Karpas-422 (cell line): Measurements from ENCODE around the gene RPAIN. TPM values are rescaled to one million over a fixed set of nuclear protein-coding genes. Genes with fewer than 3 reads are reported as not detected.

Experiments
- DNase-seq: peaks from one replicate; pipeline ENCODE4 v3.0.0-alpha.2; 2015
- H2AFZ ChIP-seq: fragments of 200-600 bp; sonication (generic); 2 replicates; pipeline ENCODE4 v1.6.1; 2014; ENCODE audit warnings: antibody characterized with exemption, low read length, mixed read lengths
- H3K27ac ChIP-seq: fragments of 200-600 bp; sonication (generic); 2 replicates; pipeline ENCODE4 v1.5.1; 2014; ENCODE audit warnings: mild to moderate bottlenecking, low read length, moderate library complexity
- H3K27me3 ChIP-seq: fragments of 200-600 bp; sonication (generic); 2 replicates; pipeline ENCODE4 v1.6.1; 2014; ENCODE audit warnings: low read length, mixed read lengths
- H3K36me3 ChIP-seq: fragments of 200-600 bp; sonication (generic); 2 replicates; pipeline ENCODE4 v1.6.1; 2014; ENCODE audit warnings: low read length, mixed read lengths; ENCODE audit not compliant: insufficient read depth
- H3K4me1 ChIP-seq: fragments of 200-600 bp; sonication (generic); 2 replicates; pipeline ENCODE4 v1.6.1; 2014; ENCODE audit warnings: mild to moderate bottlenecking, low read length, mixed read lengths
- H3K4me2 ChIP-seq: fragments of 200-600 bp; sonication (generic); 2 replicates; pipeline ENCODE4 v1.6.1; 2014; ENCODE audit warnings: low read length, low read depth, mild to moderate bottlenecking; ENCODE audit not compliant: poor library complexity, severe bottlenecking
- H3K4me3 ChIP-seq: fragments of 200-600 bp; sonication (generic); 2 replicates; pipeline ENCODE4 v1.5.1; 2014; ENCODE audit warnings: mild to moderate bottlenecking, antibody characterized with exemption, low read length, mixed read lengths
- H3K79me2 ChIP-seq: fragments of 200-600 bp; sonication (generic); 2 replicates; pipeline ENCODE4 v1.6.1; 2014; ENCODE audit warnings: mild to moderate bottlenecking, low read length, mixed read lengths
- H3K9ac ChIP-seq: fragments of 200-600 bp; sonication (generic); 2 replicates; pipeline ENCODE4 v1.6.0; 2014; ENCODE audit warnings: low read length
- H3K9me2 ChIP-seq: fragments of 200-600 bp; sonication (generic), shearing (Covaris generic); replicated peaks from 2 replicates; pipeline ENCODE4 v1.6.0; 2014; ENCODE audit warnings: mild to moderate bottlenecking, low read length, moderate library complexity; ENCODE audit not compliant: insufficient read depth
- H3K9me3 ChIP-seq: fragments of 300-700, 200-600 bp; sonication (generic); 2 replicates; pipeline ENCODE4 v1.6.1; 2014; ENCODE audit warnings: low read length, mixed read lengths
- H4K20me1 ChIP-seq: fragments of 200-600 bp; sonication (generic); 2 replicates; pipeline ENCODE4 v1.6.1; 2014; ENCODE audit warnings: mild to moderate bottlenecking, antibody characterized with exemption, low read length, low read depth; ENCODE audit not compliant: insufficient read depth
- total RNA-seq: library from RNA; depleted of rRNA; stranded (reverse); fragments of >200 nt; shearing (Covaris generic); gene quantifications from 2 replicates; pipeline ENCODE4 v1.2.3, GENCODE V29; 2014; ENCODE audit warnings: low replicate concordance; rRNA removed

RPAIN gene
- total RNA-seq, 1 experiment from 2014 or later, result 67.5 TPM

DNA sequence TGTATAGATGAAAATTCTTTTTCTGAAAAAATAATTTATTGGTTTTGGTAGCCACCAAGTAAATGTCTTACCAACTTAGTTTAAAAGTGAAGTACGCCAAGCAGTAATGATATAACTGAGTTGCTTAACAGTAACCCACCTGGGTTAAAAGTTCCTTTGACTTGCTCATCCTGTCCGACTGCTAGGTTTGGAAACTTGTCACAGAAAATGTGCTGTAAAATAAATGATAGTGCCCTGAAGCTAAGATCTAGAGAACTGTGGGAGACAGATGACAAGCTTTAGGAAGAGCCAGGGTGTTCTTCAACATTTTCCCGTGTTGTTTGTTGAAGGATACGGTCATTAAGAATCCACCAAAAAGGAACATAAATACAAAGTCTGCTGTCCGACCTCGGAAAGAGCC is 61.0 kb downstream of the RPAIN start:
- DNase-seq, result no peak
- Histone ChIP-seq H3K79me2 (peaks cover 79% of the 10 kb centered on the region), H3K36me3 (peaks cover 67% of the 10 kb centered on the region), H3K4me1 (peaks cover 10% of the 10 kb centered on the region), H2AFZ (no peak overlapping the region), H3K4me3 (no peak overlapping the region), H3K27ac (no peak overlapping the region), H4K20me1 (no peaks in the 10 kb centered on the region), H3K9ac (no peak overlapping the region), H3K27me3 (no peaks in the 10 kb centered on the region), H3K9me2 (no peaks in the 10 kb centered on the region), H3K9me3 (no peaks in the 10 kb centered on the region), H3K4me2 (no peak overlapping the region)

DNA sequence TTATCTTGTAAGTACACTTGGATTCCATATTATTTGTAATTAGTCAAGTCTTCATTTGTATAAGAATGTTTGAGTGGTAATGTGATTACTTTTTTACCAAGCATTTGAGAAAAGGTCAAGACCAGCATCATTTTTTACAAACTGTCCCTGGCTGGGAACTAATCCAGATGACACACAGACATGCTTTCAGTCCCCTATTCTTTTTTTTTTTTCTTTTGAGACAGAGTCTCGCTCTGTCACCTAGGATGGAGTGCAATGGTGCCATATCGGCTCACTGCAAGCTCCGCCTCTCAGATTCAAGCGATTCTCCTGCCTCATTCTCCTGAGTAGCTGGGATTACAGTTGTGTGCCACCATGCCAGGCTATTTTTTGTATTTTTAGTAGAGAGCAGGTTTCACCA is 61.5 kb downstream of the RPAIN start:
- no peak for DNase-seq
- H3K27me3 ChIP-seq, result no peaks in the 10 kb centered on the region
- H2AFZ ChIP-seq, result no peak overlapping the region
- no peak overlapping the region for H3K4me2 ChIP-seq
- peaks cover 67% of the 10 kb centered on the region for H3K36me3 ChIP-seq
- H3K9me2 ChIP-seq, result no peaks in the 10 kb centered on the region
- no peak overlapping the region for H3K27ac ChIP-seq
- H3K4me1 ChIP-seq, result peaks cover 10% of the 10 kb centered on the region
- peaks cover 79% of the 10 kb centered on the region for H3K79me2 ChIP-seq
- H3K4me3 ChIP-seq, result no peak overlapping the region
- no peaks in the 10 kb centered on the region for H4K20me1 ChIP-seq
- no peak overlapping the region for H3K9ac ChIP-seq
- H3K9me3 ChIP-seq, result no peaks in the 10 kb centered on the region

Other genes starting within 250 kb of the RPAIN start
- 14.5 and 23.0 TPM in 2 replicates for gene ZNF594, start 228.3 kb upstream of the RPAIN start, total RNA-seq
- gene SCIMP, start 185.3 kb upstream of the RPAIN start, total RNA-seq, result 0.67 TPM in 1 of 2 replicates, not detected in the other
- gene RABEP1, start 137.9 kb upstream of the RPAIN start, total RNA-seq, result 16.2 and 20.3 TPM in 2 replicates
- gene NUP88, start 520 bp upstream of the RPAIN start, total RNA-seq, result 113 and 116 TPM in 2 replicates
- 314 and 361 TPM in 2 replicates for gene C1QBP, start 19.0 kb downstream of the RPAIN start, total RNA-seq
- 17.0 and 19.5 TPM in 2 replicates for gene DHX33, start 48.8 kb downstream of the RPAIN start, total RNA-seq
- 22.2 and 23.8 TPM in 2 replicates for gene DERL2, start 66.0 kb downstream of the RPAIN start, total RNA-seq
- gene MIS12, start 66.4 kb downstream of the RPAIN start, total RNA-seq, result 11.3 and 22.5 TPM in 2 replicates
- gene NLRP1, start 164.3 kb downstream of the RPAIN start, total RNA-seq, result 1.2 and 1.5 TPM in 2 replicates